ENCODE data around the gene CABLES1. TPM values are rescaled to one million over a fixed set of nuclear protein-coding genes. Genes with fewer than 3 reads are reported as not detected.

Gene CABLES1
- total RNA-seq, 2 donors from 2014 or later = 9.9 to 16.7 TPM

- no peaks in the 10 kb centered on the region for H3K9me3 Mint-ChIP-seq
- H3K27me3 Mint-ChIP-seq (ENCODE audit: insufficient read depth) = no peaks in the 10 kb centered on the region
- no peak overlapping the region for H3K9ac ChIP-seq (ENCODE audit: extremely low read depth, low read length, poor library complexity, severe bottlenecking)
- no peak for DNase-seq
- TF ChIP-seq CTCF (conservative IDR thresholded peaks at IDR 0.05) = no peak
- H3K36me3 Mint-ChIP-seq (ENCODE audit: low read depth) = no peaks in the 10 kb centered on the region
- peak overlapping the region; percentile 81 for H3K27ac Mint-ChIP-seq
- H3K4me3 ChIP-seq (ENCODE audit: low read length) = no peak overlapping the region
- peaks cover 6% of the 10 kb centered on the region for H3K4me1 ChIP-seq (ENCODE audit: control insufficient read depth, insufficient read depth, low read length)
- peaks cover 43% of the 10 kb centered on the region for H3K4me1 Mint-ChIP-seq
- H3K27me3 ChIP-seq (ENCODE audit: control insufficient read depth, insufficient read depth, low read length, poor library complexity, severe bottlenecking) = no peaks in the 10 kb centered on the region
- no peak overlapping the region for H3K27ac ChIP-seq (ENCODE audit: low read depth, low read length)
- 91 to 99% methylated on average over 7 to 13 of the region's 13 CpGs for WGBS, 2 experiments (ENCODE audit: insufficient coverage in 1 of 2, insufficient read length in 1 of 2)
- H3K36me3 ChIP-seq (ENCODE audit: control insufficient read depth, insufficient read depth, low read length) = no peaks in the 10 kb centered on the region
- no peak overlapping the region for H3K4me3 Mint-ChIP-seq
- no peaks in the 10 kb centered on the region for H3K9me3 ChIP-seq (ENCODE audit: control insufficient read depth, low read length)
Measured at GRCh38 chr18:23177433-23178072, 42.3 kb downstream of the CABLES1 start.

GRCh38 chr18:23178201-23178600 lies 42.9 kb downstream of the CABLES1 start:
- no peak for TF ChIP-seq CTCF (conservative IDR thresholded peaks at IDR 0.05)
- Histone ChIP-seq H3K9me3 (ENCODE audit: control insufficient read depth, low read length) (no peaks in the 10 kb centered on the region), H3K4me3 (ENCODE audit: low read length) (no peak overlapping the region), H3K27ac (ENCODE audit: low read depth, low read length) (no peak overlapping the region), H3K36me3 (ENCODE audit: control insufficient read depth, insufficient read depth, low read length) (no peaks in the 10 kb centered on the region), H3K27me3 (ENCODE audit: control insufficient read depth, insufficient read depth, low read length, poor library complexity, severe bottlenecking) (no peaks in the 10 kb centered on the region), H3K4me1 (ENCODE audit: control insufficient read depth, insufficient read depth, low read length) (peaks cover 6% of the 10 kb centered on the region), H3K9ac (ENCODE audit: extremely low read depth, low read length, poor library complexity, severe bottlenecking) (no peak overlapping the region)
- Mint-ChIP-seq H3K27ac (peak overlapping the region; percentile 81), H3K27me3 (ENCODE audit: insufficient read depth) (no peaks in the 10 kb centered on the region), H3K4me3 (no peak overlapping the region), H3K36me3 (ENCODE audit: low read depth) (no peaks in the 10 kb centered on the region), H3K4me1 (peaks cover 45% of the 10 kb centered on the region), H3K9me3 (no peaks in the 10 kb centered on the region)
- WGBS, 2 experiments (ENCODE audit: insufficient coverage in 1 of 2, insufficient read length in 1 of 2) = 91 to 92% methylated on average over 7 of the region's 7 CpGs
- DNase-seq = peak; percentile 42

GRCh38 chr18:23178661-23179081 lies 43.4 kb downstream of the CABLES1 start:
- Histone ChIP-seq H3K27ac (ENCODE audit: low read depth, low read length) (no peak overlapping the region), H3K4me3 (ENCODE audit: low read length) (no peak overlapping the region), H3K27me3 (ENCODE audit: control insufficient read depth, insufficient read depth, low read length, poor library complexity, severe bottlenecking) (no peaks in the 10 kb centered on the region), H3K9ac (ENCODE audit: extremely low read depth, low read length, poor library complexity, severe bottlenecking) (no peak overlapping the region), H3K9me3 (ENCODE audit: control insufficient read depth, low read length) (no peaks in the 10 kb centered on the region), H3K36me3 (ENCODE audit: control insufficient read depth, insufficient read depth, low read length) (no peaks in the 10 kb centered on the region), H3K4me1 (ENCODE audit: control insufficient read depth, insufficient read depth, low read length) (peaks cover 6% of the 10 kb centered on the region)
- no peaks in the 10 kb centered on the region for H3K36me3 Mint-ChIP-seq (ENCODE audit: low read depth)
- WGBS, 2 experiments (ENCODE audit: insufficient coverage in 1 of 2, insufficient read length in 1 of 2) = 93 to 97% methylated on average over 4 to 6 of the region's 6 CpGs
- peaks cover 49% of the 10 kb centered on the region for H3K4me1 Mint-ChIP-seq
- H3K4me3 Mint-ChIP-seq = no peak overlapping the region
- TF ChIP-seq CTCF (conservative IDR thresholded peaks at IDR 0.05) = no peak
- H3K27me3 Mint-ChIP-seq (ENCODE audit: insufficient read depth) = no peaks in the 10 kb centered on the region
- no peak overlapping the region for H3K27ac Mint-ChIP-seq
- no peaks in the 10 kb centered on the region for H3K9me3 Mint-ChIP-seq
- no peak for DNase-seq
